ENCODE results near the gene HIPK1.
"Not testable (repeated sequence)": the region's sequence is repeated elsewhere in the genome, so short reads cannot be mapped to it uniquely, and the experiment has no call there.

The HIPK1 gene

GRCh38 chr1:113945329-113945728 is 16.2 kb downstream of the HIPK1 start:
- DNase-seq (ENCODE audit: low read depth) = no peak

GRCh38 chr1:113946112-113946511 is 17.0 kb downstream of the HIPK1 start:
- DNase-seq (ENCODE audit: low read depth) = no peak

DNA sequence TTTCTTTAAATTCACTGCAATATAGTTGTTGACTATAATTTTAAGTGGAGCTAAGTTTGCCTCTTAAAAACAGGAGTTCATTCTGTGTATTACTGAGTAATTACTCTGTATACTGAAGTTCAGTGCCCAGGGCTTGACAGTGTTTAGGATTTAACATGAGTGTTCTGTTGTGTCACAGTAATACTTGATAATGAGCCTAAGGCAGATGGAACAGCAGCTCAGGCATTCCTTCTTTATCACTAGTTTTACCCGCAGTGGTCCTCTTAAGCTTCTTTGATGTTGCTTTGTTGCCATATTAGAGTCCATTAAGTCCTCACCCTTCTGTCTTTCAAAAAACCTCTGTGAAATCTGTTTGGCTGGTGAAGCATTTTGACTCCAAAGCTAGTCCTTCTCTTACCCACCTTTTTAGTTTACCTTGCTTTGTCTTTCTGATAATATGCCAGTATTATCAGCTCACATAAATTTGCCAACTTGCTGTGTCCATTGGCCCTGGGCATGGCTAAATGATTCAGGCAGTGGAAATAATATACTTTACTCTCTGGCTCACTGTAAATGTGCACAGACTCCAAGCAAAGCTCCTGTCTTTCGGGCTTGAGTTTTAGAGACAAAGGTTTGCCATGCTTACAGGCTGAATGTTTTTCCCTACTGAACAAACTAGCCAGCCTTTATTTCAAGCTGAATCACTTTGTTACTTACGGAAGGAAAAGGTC is 17.7 kb downstream of the HIPK1 start:
- DNase-seq (ENCODE audit: low read depth) = no peak

- no peak for DNase-seq (ENCODE audit: low read depth)
Measured at GRCh38 chr1:113947388-113948107, 18.4 kb downstream of the HIPK1 start.

DNA sequence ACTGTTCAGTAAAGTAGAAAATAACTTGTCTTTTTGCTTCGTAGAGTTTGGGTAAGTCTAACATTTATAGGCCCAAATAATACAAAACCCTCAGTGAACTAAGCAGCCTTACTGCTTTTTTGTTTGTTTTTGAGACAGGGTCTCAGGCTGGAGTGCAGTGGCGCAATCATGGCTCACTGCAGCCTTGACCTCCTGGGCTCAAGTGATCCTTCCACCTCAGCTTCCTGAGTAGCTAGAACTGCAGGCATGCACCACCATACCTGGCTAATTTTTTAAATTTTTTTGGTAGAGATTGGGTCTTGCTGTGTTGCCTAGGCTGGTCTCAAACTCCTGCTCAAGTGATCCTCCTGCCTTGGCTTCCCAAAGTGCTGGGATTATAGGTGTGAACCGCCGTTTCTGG is 19.0 kb downstream of the HIPK1 start:
- DNase-seq (ENCODE audit: low read depth) = not testable (repeated sequence)

DNA sequence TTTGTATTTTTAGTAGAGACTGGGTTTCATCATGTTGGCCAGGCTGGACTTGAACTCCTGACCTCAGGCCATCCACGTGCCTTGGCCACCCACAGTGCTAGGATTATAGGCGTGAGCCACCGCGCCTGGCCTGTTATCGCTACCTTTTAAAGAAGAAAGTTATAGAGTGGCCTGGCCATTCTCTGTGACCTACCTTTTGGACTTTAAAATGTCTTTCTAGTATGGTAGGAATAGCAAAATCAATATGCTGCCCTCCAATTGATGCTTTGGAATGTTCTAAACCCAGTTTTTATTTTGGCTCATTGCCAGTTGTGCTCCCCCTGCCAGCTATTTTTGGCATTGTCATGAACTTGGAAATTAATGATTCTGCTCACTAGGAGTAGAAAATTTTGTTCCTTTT is 19.9 kb downstream of the HIPK1 start:
- DNase-seq (ENCODE audit: low read depth) = no peak

DNA sequence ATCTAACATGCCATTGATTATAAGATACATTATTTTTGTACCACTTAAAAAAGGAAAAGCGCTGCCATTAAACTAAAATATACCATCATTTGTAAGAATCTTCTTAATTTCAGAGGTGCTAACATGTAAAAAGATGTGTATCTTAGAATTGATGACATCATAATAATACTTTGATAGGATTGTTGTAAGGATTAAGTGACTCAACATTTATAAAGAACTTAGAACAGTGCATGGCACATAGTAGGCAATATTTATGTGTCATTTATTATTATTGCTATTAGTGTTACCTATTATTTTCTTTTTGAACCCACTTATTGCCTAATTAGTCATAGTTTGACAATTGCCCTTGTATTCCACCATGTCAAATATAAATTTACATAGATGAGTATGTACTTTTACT is 21.8 kb downstream of the HIPK1 start:
- DNase-seq (ENCODE audit: low read depth) = no peak

- DNase-seq (ENCODE audit: low read depth) = no peak
Measured at GRCh38 chr1:113951719-113952118, 22.6 kb downstream of the HIPK1 start.

DNA sequence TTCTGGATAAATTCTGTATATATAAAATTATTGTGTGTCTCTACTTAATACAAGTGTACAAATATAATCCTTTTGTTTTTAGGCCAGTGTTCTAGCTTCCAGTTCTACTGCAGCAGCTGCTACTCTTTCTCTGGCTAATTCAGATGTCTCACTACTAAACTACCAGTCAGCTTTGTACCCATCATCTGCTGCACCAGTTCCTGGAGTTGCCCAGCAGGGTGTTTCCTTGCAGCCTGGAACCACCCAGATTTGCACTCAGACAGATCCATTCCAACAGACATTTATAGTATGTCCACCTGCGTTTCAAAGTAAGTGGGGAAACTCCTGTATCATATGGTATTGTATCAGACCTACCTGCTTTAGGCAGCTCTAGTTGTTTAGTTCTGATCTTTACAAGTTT is 28.9 kb downstream of the HIPK1 start:
- no peak for DNase-seq (ENCODE audit: low read depth)

DNA sequence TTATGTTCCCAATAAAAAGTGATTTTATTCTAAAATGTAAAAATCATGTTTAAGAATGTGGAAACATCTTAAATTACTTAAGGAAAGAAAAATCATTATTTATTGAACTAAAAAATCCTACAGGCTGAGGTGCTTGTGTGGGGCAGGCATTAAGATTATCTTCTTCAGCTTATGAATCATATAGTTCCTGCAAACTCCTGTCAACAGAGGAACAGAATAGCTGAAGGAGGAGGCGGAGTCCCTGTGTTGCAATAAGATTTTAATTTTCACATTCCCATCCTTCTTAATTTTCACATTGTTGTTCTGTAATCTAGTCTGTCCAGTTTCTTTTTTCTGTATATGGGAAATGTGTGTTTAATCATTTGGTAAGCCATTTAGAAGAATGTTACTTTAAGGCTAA is 29.6 kb downstream of the HIPK1 start:
- DNase-seq (ENCODE audit: low read depth) = no peak

- no peak for DNase-seq (ENCODE audit: low read depth)
Measured at GRCh38 chr1:113963281-113963906, 34.3 kb downstream of the HIPK1 start.

DNA sequence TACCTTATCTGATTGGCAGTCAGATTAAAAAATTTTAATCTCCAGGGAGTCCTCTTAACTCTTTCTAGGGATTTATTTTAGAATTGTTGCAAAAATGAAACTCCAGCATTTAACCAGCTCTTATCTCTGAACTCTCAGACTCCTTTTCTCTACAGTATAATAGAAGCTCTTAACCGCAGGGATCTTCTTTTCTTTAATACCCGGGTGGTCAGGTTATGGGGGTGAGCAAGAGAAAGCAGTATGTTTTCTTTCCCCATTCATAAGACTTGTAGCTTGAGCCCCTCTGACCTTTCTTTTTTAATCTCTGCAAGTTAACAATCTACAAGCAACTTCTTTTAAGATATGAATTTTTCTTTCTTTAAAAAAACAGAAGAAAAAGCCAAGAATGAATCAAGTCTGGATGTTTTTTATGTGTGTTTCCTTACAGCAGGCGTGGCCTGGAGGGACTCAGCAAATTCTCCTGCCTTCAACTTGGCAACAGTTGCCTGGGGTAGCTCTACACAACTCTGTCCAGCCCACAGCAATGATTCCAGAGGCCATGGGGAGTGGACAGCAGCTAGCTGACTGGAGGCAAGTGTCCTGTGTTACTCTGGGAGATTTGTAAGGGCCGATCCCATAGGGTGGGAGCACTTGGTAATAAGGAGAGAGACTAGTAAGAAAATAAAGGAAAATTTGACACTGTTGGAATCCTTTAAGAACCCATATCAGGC is 36.7 kb downstream of the HIPK1 start:
- no peak for DNase-seq (ENCODE audit: low read depth)

- no peak for DNase-seq (ENCODE audit: low read depth)
Measured at GRCh38 chr1:113972954-113973353, 43.8 kb downstream of the HIPK1 start.

- no peak for DNase-seq (ENCODE audit: low read depth)
Measured at GRCh38 chr1:113975211-113975895, 46.2 kb downstream of the HIPK1 start.

DNA sequence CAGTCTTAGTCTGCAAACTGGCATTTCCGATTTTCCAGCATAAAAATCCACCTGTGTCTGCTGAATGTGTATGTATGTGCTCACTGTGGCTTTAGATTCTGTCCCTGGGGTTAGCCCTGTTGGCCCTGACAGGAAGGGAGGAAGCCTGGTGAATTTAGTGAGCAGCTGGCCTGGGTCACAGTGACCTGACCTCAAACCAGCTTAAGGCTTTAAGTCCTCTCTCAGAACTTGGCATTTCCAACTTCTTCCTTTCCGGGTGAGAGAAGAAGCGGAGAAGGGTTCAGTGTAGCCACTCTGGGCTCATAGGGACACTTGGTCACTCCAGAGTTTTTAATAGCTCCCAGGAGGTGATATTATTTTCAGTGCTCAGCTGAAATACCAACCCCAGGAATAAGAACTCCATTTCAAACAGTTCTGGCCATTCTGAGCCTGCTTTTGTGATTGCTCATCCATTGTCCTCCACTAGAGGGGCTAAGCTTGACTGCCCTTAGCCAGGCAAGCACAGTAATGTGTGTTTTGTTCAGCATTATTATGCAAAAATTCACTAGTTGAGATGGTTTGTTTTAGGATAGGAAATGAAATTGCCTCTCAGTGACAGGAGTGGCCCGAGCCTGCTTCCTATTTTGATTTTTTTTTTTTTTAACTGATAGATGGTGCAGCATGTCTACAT is 47.6 kb downstream of the HIPK1 start:
- no peak for DNase-seq (ENCODE audit: low read depth)

- no peak for DNase-seq (ENCODE audit: low read depth)
Measured at GRCh38 chr1:113977906-113978305, 48.8 kb downstream of the HIPK1 start.

DNA sequence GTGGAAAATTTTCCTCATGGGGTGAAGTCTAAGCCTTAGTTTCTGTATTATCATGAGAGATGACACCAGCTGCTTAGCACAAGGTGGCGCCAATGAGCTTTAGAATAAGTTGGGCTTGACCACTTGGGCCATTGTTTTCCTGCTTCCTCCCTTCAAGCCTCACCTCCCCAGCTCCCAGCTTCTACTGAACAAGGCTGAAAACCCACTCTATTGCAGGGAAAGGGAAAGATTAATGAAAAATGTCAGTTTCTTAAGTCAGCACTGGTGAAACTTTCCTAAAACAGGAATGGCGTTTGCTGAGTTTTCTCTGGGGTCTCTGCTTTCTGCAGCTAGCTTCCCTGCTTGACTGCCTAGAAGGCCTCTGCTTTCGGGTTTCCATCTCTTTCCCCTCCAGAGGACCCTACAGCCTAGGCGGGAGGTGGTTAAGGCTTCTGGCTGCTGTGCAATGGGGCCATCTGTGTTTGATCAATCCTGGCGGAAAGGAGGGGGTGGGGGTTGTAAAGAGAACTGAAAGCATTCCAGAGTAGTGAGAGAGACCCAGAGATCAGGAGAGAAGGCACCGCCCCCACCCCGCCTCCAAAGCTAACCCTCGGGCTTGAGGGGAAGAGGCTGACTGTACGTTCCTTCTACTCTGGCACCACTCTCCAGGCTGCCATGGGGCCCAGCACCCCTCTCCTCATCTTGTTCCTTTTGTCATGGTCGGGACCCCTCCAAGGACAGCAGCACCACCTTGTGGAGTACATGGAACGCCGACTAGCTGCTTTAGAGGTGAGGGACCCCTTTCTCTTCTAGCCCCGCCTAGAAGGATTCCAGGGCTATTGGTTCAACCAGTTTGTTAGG is 50.0 kb downstream of the HIPK1 start, which contains the start of gene OLFML3:
OLFML3 (plus strand) TSS at position 612 of the 840 bp plus-strand sequence; CDS start at position 655, 43 bp downstream.
- no peak for DNase-seq (ENCODE audit: low read depth)

GRCh38 chr1:113980110-113980509 is 51.0 kb downstream of the HIPK1 start:
- DNase-seq (ENCODE audit: low read depth) = no peak

- DNase-seq (ENCODE audit: low read depth) = no peak
Measured at GRCh38 chr1:113981962-113982931, 53.1 kb downstream of the HIPK1 start.

Data from T-helper 22 cell (primary cell).